ENCODE results near the gene OLR1.

The OLR1 gene

DNA sequence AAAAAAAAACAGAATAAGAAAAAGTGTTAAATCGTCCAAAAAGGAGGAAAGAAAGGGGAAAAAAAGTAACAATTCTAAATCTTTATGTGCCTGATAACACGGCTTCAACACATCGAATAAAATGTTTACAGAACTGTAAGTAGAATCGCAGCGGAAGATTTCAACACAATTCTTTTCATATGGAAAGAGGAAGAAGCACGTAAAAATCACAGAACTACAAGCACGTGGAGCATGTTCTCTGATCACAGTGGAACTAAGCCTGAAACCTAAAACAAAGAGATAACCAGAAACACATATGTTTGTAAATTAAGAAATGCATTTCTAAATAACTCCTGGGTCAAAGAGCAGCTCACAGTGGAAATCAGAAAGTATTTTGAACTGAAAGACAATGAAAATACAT is 50.7 kb downstream of the OLR1 start:
- Histone ChIP-seq H3K23ac (ENCODE audit: low read length) (no peak overlapping the region), H4K12ac (ENCODE audit: low read depth, low read length) (no peak overlapping the region), H3K79me2 (ENCODE audit: control insufficient read depth, insufficient read depth, low read length, poor library complexity) (no peaks in the 10 kb centered on the region), H2AK5ac (ENCODE audit: low read length) (no peak overlapping the region), H2AFZ (ENCODE audit: insufficient read depth, low read length, poor library complexity) (no peak overlapping the region), H3K4me3 (ENCODE audit: low read depth, low read length) (no peak overlapping the region), H3K9me3 (ENCODE audit: insufficient read depth, low read depth, low read length) (no peaks in the 10 kb centered on the region), H4K91ac (ENCODE audit: low read depth, low read length) (no peak overlapping the region), H3K4me2 (ENCODE audit: low read length) (no peak overlapping the region), H2BK120ac (ENCODE audit: insufficient read depth, low read length, poor library complexity) (no peak overlapping the region), H4K8ac (ENCODE audit: low read depth, low read length) (no peak overlapping the region), H2BK5ac (ENCODE audit: low read depth, low read length, poor library complexity) (no peak overlapping the region), H3K9ac (ENCODE audit: low read length) (no peak overlapping the region), H2BK12ac (ENCODE audit: low read length) (no peak overlapping the region), H3K4ac (ENCODE audit: low read depth, low read length) (no peak overlapping the region), H3K4me1 (ENCODE audit: control insufficient read depth in 1 of 2, insufficient read depth in 2 of 2, low read length in 2 of 2) (no peaks in the 10 kb centered on the region), H3K79me1 (ENCODE audit: low read length) (no peaks in the 10 kb centered on the region), H3K27me3 (ENCODE audit: insufficient read depth, low read length) (no peaks in the 10 kb centered on the region), H3K36me3 (ENCODE audit: control insufficient read depth in 1 of 2, insufficient read depth in 2 of 2, low read length in 2 of 2) (no peaks in the 10 kb centered on the region), H3K18ac (ENCODE audit: low read length) (no peak overlapping the region), H3K14ac (ENCODE audit: low read length) (no peak overlapping the region), H3K27ac (ENCODE audit: low read depth, low read length) (no peak overlapping the region)
- no CpG with 5 or more reads among the region's 7 CpGs for WGBS (ENCODE audit: extremely low coverage, insufficient coverage, insufficient read length)
- peak in 1 of 2 donors; percentile 19 for DNase-seq

DNA sequence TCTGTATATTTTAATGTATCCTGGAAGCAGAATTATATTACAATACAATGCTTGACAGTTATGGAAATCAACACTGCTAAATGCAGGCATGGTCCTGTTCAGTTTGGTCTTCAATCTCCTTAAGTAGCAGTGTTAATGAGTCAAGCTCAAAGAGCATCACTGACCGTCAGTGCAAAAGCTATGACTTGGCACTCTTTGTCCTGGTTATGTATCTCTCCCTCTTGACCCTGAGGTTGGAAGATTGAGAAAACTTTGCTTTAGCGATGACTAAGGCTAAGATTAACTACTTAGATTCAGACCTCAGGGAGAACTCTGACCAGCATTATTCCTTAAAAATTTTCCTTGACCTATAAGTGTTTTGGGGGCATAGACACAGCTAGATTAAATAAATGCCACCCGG is 52.9 kb downstream of the OLR1 start:
- Histone ChIP-seq H2AK5ac (ENCODE audit: low read length) (no peak overlapping the region), H4K8ac (ENCODE audit: low read depth, low read length) (no peak overlapping the region), H3K4me3 (ENCODE audit: low read depth, low read length) (no peak overlapping the region), H3K27me3 (ENCODE audit: insufficient read depth, low read length) (no peaks in the 10 kb centered on the region), H3K14ac (ENCODE audit: low read length) (no peak overlapping the region), H3K27ac (ENCODE audit: low read depth, low read length) (no peak overlapping the region), H4K12ac (ENCODE audit: low read depth, low read length) (no peak overlapping the region), H2BK5ac (ENCODE audit: low read depth, low read length, poor library complexity) (no peak overlapping the region), H3K23ac (ENCODE audit: low read length) (no peak overlapping the region), H3K9me3 (ENCODE audit: insufficient read depth, low read depth, low read length) (no peaks in the 10 kb centered on the region), H3K4me1 (ENCODE audit: control insufficient read depth in 1 of 2, insufficient read depth in 2 of 2, low read length in 2 of 2) (peaks cover 2 to 6% of the 10 kb centered on the region in 2 experiments), H2BK120ac (ENCODE audit: insufficient read depth, low read length, poor library complexity) (no peak overlapping the region), H3K18ac (ENCODE audit: low read length) (no peak overlapping the region), H2AFZ (ENCODE audit: insufficient read depth, low read length, poor library complexity) (no peak overlapping the region), H4K91ac (ENCODE audit: low read depth, low read length) (no peak overlapping the region), H3K4me2 (ENCODE audit: low read length) (no peak overlapping the region), H3K36me3 (ENCODE audit: control insufficient read depth in 1 of 2, insufficient read depth in 2 of 2, low read length in 2 of 2) (no peaks in the 10 kb centered on the region), H3K79me1 (ENCODE audit: low read length) (peaks cover 1% of the 10 kb centered on the region), H3K79me2 (ENCODE audit: control insufficient read depth, insufficient read depth, low read length, poor library complexity) (no peaks in the 10 kb centered on the region), H3K9ac (ENCODE audit: low read length) (no peak overlapping the region), H3K4ac (ENCODE audit: low read depth, low read length) (no peak overlapping the region), H2BK12ac (ENCODE audit: low read length) (no peak overlapping the region)
- WGBS (ENCODE audit: extremely low coverage, insufficient coverage, insufficient read length), result no CpG with 5 or more reads among the region's 3 CpGs
- DNase-seq, result peak; percentile 27 to 62

DNA sequence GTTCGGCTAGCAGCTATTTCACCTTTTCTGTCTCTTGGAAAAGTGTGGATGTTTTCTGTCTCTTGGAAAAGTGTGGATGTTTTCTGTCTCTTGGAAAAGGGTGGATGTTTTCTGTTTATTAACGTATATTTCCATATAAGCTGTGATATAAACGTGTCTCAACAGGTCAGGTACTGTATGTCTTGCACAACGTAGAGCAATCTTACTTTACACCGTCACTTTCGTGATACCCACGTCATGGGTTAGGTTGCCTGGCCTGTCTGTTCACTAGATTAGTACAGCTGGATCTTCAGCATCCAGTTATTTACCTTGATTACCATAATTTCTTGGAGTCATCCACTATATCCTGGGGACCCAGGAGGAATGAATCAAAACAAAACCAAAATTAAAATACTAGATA is 56.0 kb downstream of the OLR1 start:
- no peaks in the 10 kb centered on the region for H3K36me3 ChIP-seq (ENCODE audit: control insufficient read depth in 1 of 2, insufficient read depth in 2 of 2, low read length in 2 of 2)
- H3K9me3 ChIP-seq (ENCODE audit: insufficient read depth, low read depth, low read length), result peaks cover 3% of the 10 kb centered on the region
- peaks cover 2 to 6% of the 10 kb centered on the region in 2 experiments for H3K4me1 ChIP-seq (ENCODE audit: control insufficient read depth in 1 of 2, insufficient read depth in 2 of 2, low read length in 2 of 2)
- no peak overlapping the region for H2BK120ac ChIP-seq (ENCODE audit: insufficient read depth, low read length, poor library complexity)
- no peak overlapping the region for H2BK12ac ChIP-seq (ENCODE audit: low read length)
- H3K23ac ChIP-seq (ENCODE audit: low read length), result no peak overlapping the region
- no peak overlapping the region for H3K4me2 ChIP-seq (ENCODE audit: low read length)
- H2BK5ac ChIP-seq (ENCODE audit: low read depth, low read length, poor library complexity), result no peak overlapping the region
- no peak overlapping the region for H4K8ac ChIP-seq (ENCODE audit: low read depth, low read length)
- H3K27me3 ChIP-seq (ENCODE audit: insufficient read depth, low read length), result no peaks in the 10 kb centered on the region
- H3K14ac ChIP-seq (ENCODE audit: low read length), result no peak overlapping the region
- no peak overlapping the region for H4K12ac ChIP-seq (ENCODE audit: low read depth, low read length)
- H3K4ac ChIP-seq (ENCODE audit: low read depth, low read length), result no peak overlapping the region
- no peak overlapping the region for H2AK5ac ChIP-seq (ENCODE audit: low read length)
- no peak overlapping the region for H3K4me3 ChIP-seq (ENCODE audit: low read depth, low read length)
- H3K79me1 ChIP-seq (ENCODE audit: low read length), result peaks cover 1% of the 10 kb centered on the region
- no peak overlapping the region for H3K9ac ChIP-seq (ENCODE audit: low read length)
- no peak overlapping the region for H2AFZ ChIP-seq (ENCODE audit: insufficient read depth, low read length, poor library complexity)
- no CpG with 5 or more reads among the region's 7 CpGs for WGBS (ENCODE audit: extremely low coverage, insufficient coverage, insufficient read length)
- peak overlapping the region; percentile 26 for H4K91ac ChIP-seq (ENCODE audit: low read depth, low read length)
- H3K27ac ChIP-seq (ENCODE audit: low read depth, low read length), result peak overlapping the region; percentile 25
- no peaks in the 10 kb centered on the region for H3K79me2 ChIP-seq (ENCODE audit: control insufficient read depth, insufficient read depth, low read length, poor library complexity)
- DNase-seq, result peak; percentile 68 to 79
- H3K18ac ChIP-seq (ENCODE audit: low read length), result no peak overlapping the region

DNA sequence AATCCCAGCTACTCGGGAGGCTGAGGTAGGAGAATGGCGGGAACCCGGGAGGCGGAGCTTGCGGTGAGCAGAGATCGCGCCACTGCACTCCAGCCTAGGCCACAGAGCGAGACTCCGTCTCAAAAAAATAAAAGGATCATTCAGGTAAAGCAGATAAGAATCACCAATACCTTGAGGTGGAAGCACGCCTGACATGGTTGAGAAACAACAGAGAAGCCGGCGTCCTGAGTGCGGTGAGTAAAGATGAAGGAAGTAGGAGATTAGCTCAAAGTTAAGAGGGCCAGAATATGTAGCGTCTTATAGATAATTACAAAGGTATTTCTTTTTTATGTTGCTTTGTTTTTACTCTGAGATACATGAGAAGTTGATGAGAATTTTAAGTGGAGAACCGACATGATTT is 56.6 kb downstream of the OLR1 start:
- no peak overlapping the region for H3K4ac ChIP-seq (ENCODE audit: low read depth, low read length)
- H3K4me2 ChIP-seq (ENCODE audit: low read length), result no peak overlapping the region
- H4K8ac ChIP-seq (ENCODE audit: low read depth, low read length), result no peak overlapping the region
- H3K27ac ChIP-seq (ENCODE audit: low read depth, low read length), result peak overlapping the region; percentile 34
- H3K9ac ChIP-seq (ENCODE audit: low read length), result no peak overlapping the region
- no peak overlapping the region for H4K12ac ChIP-seq (ENCODE audit: low read depth, low read length)
- no peak overlapping the region for H4K91ac ChIP-seq (ENCODE audit: low read depth, low read length)
- H2BK120ac ChIP-seq (ENCODE audit: insufficient read depth, low read length, poor library complexity), result no peak overlapping the region
- no peaks in the 10 kb centered on the region for H3K79me2 ChIP-seq (ENCODE audit: control insufficient read depth, insufficient read depth, low read length, poor library complexity)
- H2BK12ac ChIP-seq (ENCODE audit: low read length), result no peak overlapping the region
- H3K27me3 ChIP-seq (ENCODE audit: insufficient read depth, low read length), result no peaks in the 10 kb centered on the region
- DNase-seq, result peak; percentile 56 to 80
- H2AK5ac ChIP-seq (ENCODE audit: low read length), result no peak overlapping the region
- H2AFZ ChIP-seq (ENCODE audit: insufficient read depth, low read length, poor library complexity), result no peak overlapping the region
- peaks cover 2 to 6% of the 10 kb centered on the region in 2 experiments for H3K4me1 ChIP-seq (ENCODE audit: control insufficient read depth in 1 of 2, insufficient read depth in 2 of 2, low read length in 2 of 2)
- no CpG with 5 or more reads among the region's 15 CpGs for WGBS (ENCODE audit: extremely low coverage, insufficient coverage, insufficient read length)
- H3K18ac ChIP-seq (ENCODE audit: low read length), result no peak overlapping the region
- H3K23ac ChIP-seq (ENCODE audit: low read length), result no peak overlapping the region
- no peaks in the 10 kb centered on the region for H3K36me3 ChIP-seq (ENCODE audit: control insufficient read depth in 1 of 2, insufficient read depth in 2 of 2, low read length in 2 of 2)
- no peak overlapping the region for H3K4me3 ChIP-seq (ENCODE audit: low read depth, low read length)
- H3K9me3 ChIP-seq (ENCODE audit: insufficient read depth, low read depth, low read length), result peaks cover 3% of the 10 kb centered on the region
- no peak overlapping the region for H2BK5ac ChIP-seq (ENCODE audit: low read depth, low read length, poor library complexity)
- H3K14ac ChIP-seq (ENCODE audit: low read length), result no peak overlapping the region
- peaks cover 1% of the 10 kb centered on the region for H3K79me1 ChIP-seq (ENCODE audit: low read length)
